GM12891 (cell line): ENCODE data around the gene CNTN4.

ENCODE experiments used
- DNase-seq: peaks from one replicate; pipeline ENCODE4 v3.0.0; 2011; ENCODE audit warnings: low spot score; ENCODE audit not compliant: insufficient read length
- FAIRE-seq: peaks from 2 replicates; lab custom pipeline; 2011; peaks lifted over from hg19 to GRCh38; lab: Jason Lieb, UNC
- PAX5 ChIP-seq: IDR thresholded peaks from 2 replicates; pipeline ENCODE4 v1.6.1; 2011; ENCODE audit warnings: low read length, moderate library complexity, mild to moderate bottlenecking; ENCODE audit not compliant: insufficient read depth, severe bottlenecking
- POLR2A ChIP-seq: IDR thresholded peaks from 2 replicates; pipeline ENCODE4 v1.6.1; 2011; ENCODE audit warnings: low read depth, low read length, control low read depth
- POLR2AphosphoS5 ChIP-seq: IDR thresholded peaks from 2 replicates; pipeline ENCODE4 v1.6.1; 2011; ENCODE audit warnings: low read depth, low read length, control low read depth
- POU2F2 ChIP-seq: IDR thresholded peaks from 2 replicates; pipeline ENCODE4 v1.6.1; 2011; ENCODE audit warnings: low read depth, mild to moderate bottlenecking, control low read depth, low read length, moderate library complexity
- SPI1 ChIP-seq: IDR thresholded peaks from 2 replicates; pipeline ENCODE4 v1.6.1; 2011; ENCODE audit warnings: low read depth, low read length, control low read depth
- TAF1 ChIP-seq: IDR thresholded peaks from 2 replicates; pipeline ENCODE4 v1.6.1; 2011; ENCODE audit warnings: low read depth, low read length, control low read depth

The CNTN4 gene

DNA sequence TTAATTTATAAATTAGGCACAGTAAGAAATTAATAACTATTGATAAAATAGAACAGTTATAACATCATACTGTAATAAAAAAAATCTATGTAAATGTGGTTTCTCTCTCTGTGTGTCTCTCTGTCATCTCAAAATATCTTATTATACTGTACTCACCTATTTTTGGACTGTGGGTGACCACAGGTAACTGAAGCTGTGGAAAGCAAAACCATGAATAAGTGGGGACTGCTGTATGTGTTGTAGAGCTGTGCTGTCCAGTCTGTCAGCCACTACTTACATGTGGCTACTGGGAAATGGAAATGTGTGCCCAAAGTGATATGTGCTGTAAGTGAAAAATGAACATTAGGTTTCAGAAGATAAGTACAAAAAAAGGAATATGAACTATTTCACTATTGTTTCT lies 145.5 kb downstream of the CNTN4 start:
- TF ChIP-seq POLR2A: no peak
- no peak for TF ChIP-seq PAX5
- no peak for TF ChIP-seq POU2F2
- no peak for TF ChIP-seq POLR2AphosphoS5
- no peak for TF ChIP-seq TAF1
- TF ChIP-seq SPI1: no peak
- DNase-seq: no peak
- no peak for FAIRE-seq

DNA sequence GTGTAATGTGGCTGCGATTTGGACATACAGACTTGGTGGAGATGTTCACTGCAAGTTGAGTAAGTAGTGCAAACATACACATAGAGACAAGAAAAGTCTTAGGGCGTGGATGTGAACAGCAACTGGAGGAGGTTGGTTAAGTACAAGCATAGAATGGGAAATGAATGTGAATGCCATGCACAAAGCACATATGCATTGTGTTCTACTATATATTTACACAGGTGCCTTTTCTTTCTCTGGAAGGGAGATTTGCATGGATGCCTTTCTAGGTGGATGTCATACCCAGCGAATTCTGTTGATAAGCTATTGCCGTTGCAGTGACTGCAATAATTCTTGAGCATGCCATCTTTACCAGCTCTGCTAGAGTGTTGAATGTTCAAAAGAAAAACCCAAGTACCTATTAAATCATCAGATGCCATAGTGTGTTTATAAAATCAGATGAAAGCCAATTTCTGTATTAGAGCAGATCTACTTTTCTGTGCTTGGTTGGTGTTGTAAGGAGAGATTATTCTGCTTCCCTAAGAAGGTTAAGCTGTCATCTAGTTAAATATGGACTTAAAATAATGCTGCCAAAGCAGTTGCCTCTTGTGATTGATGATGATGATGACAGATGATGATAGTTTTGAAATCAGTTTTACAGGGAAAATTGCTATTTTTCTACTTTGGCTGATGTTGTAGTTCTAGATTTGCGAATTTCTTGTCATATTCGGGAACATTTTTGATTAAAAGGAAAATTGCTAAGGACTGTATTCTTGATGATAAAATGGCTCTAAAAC lies 148.4 kb downstream of the CNTN4 start:
- FAIRE-seq (no peak), DNase-seq (no peak)
- TF ChIP-seq TAF1 (no peak), POLR2A (no peak), PAX5 (no peak), SPI1 (no peak), POLR2AphosphoS5 (no peak), POU2F2 (no peak)

DNA sequence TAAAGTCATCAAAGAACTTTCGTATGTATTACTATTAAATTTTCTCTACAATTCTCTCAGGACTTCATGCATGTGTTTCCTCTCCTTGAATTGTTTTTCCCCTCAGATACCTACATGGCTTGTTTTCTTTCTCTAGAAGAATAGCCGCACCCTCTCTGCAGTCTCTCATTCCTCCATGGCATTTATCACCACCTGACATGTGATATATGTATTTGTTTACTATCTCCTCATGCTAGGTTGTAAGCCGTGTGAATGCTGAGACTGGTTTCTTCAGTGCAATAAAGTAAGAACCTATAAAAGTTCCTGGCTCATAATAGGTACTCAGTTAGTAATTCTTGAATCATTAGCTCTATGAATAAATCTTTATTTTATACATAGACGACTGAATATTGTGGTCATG lies 149.2 kb downstream of the CNTN4 start:
- FAIRE-seq: no peak
- TF ChIP-seq POU2F2: no peak
- no peak for TF ChIP-seq POLR2AphosphoS5
- TF ChIP-seq PAX5: no peak
- no peak for TF ChIP-seq TAF1
- DNase-seq: no peak

DNA sequence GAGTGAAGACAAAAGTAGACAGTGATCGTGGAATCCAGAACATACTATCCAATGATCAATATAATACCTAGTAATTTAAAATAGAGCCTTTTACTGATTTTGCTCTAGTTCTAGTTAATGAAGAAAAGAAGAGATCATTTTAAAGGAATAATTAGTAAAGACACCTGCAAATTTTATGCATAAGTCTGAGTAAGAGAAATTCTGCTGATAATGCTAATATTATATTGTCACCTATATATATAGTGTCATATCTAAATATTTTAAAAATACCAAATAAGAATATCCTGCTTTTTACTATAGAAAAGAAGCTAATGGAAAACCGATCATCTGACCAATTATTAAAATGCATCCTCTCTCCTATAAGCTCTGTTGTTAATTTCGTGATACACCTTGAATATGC lies 152.1 kb downstream of the CNTN4 start:
- TF ChIP-seq POLR2A (no peak), TAF1 (no peak), POLR2AphosphoS5 (no peak), POU2F2 (no peak), PAX5 (no peak)
- FAIRE-seq (no peak), DNase-seq (no peak)

DNA sequence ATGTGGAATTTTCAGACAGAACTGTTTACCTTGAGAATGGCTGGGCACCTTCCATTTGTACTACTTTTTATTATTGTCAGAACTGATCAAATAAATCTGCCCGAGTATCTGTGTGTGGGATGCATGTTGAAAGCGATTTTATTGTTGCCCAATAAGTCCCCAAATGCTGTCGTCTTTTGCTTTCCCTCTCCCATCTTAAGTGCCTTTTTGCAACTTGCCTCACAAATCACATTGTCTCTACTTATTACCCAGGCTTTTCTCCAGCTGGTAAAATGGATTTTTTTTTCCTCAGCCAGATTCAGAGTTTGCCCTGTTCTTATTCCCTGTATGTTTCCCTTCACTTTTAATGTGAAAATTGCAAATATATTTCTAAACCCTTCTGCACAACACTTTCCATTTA lies 163.1 kb downstream of the CNTN4 start:
- no peak for FAIRE-seq
- DNase-seq: no peak
- TF ChIP-seq SPI1: no peak
- no peak for TF ChIP-seq POU2F2
- no peak for TF ChIP-seq POLR2A
- TF ChIP-seq TAF1: no peak
- no peak for TF ChIP-seq POLR2AphosphoS5
- no peak for TF ChIP-seq PAX5

DNA sequence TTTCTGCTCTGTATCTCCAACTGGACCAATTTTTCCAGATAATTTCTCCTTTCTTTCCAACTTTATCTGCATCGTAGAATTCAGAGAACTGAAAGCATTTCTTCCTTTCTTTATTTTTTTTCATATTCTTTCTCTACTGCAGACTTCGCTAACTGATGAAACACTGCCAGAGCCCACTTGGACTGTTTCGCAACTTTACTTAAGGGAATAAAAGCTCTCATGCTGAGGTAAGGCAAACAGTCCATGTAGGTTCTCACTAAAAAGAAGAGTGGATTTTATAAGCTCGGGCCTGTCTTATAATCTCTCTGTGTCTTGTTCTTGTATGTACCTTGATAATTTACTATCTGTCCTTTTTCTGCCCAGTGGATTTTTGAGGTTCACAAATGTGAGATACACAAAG lies 163.5 kb downstream of the CNTN4 start:
- TF ChIP-seq POLR2AphosphoS5: no peak
- TF ChIP-seq TAF1: no peak
- TF ChIP-seq POLR2A: no peak
- TF ChIP-seq SPI1: no peak
- no peak for TF ChIP-seq PAX5
- TF ChIP-seq POU2F2: no peak
- FAIRE-seq: no peak
- no peak for DNase-seq

DNA sequence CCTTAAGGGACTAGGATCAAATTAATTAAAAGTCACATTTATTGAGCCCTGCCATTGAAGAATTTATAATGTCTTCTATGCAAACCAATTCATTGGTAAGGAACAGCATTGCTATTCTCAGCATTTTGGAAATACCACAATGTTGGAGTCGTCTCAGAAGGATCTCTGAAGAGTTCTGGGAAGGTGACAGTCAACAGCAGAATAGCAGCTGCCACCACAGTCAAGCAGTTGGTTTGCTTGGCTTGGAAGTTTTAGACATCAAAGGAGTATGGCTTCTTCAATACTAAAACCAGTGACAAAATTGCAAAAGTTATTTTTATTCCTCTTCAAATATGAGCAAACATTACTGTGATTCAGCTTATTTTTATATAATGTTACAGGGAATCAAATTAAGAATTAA lies 167.9 kb downstream of the CNTN4 start:
- DNase-seq: no peak
- TF ChIP-seq SPI1 (no peak), PAX5 (no peak), POLR2AphosphoS5 (no peak), TAF1 (no peak), POLR2A (no peak), POU2F2 (no peak)
- no peak for FAIRE-seq

DNA sequence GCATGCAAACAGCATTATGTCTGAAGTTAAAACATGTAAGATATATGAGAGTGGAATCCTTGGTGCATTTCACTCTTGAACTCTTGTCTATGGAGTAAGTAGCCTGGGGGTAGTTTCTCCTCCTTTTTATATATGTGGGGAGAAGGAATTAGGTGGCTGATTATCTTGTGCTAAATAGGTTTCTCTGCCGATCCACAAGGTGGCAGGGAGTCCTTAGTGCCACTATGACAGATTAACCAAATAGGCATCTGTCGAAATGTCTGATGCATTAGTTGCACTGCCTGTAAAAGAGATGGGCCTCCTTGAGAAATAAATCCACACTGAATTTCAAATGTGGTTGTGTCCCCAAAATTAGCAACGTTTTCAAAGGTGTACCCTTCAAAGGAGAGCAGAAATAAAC lies 170.1 kb downstream of the CNTN4 start:
- FAIRE-seq: no peak
- TF ChIP-seq POLR2A (no peak), SPI1 (no peak), PAX5 (no peak), TAF1 (no peak)
- no peak for DNase-seq

DNA sequence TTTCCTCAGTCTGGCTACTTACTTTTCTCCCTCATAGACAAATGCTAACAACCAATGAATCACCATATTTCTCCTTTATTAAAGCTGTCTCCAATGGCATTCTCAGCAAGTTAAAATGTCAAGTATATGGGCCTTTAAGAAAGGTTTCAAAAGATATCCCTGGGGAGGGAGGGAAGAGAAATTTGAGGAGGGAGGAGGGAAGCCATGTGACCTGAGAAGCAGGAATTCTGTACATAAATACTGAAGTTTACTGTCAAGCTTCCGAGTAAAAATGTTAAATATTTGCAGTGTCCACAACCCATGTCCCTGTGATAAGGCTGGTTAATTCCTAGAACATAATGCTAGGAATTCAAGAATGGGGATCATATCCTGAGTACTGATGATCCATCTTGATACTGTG lies 175.9 kb downstream of the CNTN4 start:
- DNase-seq (no peak), FAIRE-seq (no peak)
- TF ChIP-seq POLR2A (no peak), TAF1 (no peak), POLR2AphosphoS5 (no peak), POU2F2 (no peak)

DNA sequence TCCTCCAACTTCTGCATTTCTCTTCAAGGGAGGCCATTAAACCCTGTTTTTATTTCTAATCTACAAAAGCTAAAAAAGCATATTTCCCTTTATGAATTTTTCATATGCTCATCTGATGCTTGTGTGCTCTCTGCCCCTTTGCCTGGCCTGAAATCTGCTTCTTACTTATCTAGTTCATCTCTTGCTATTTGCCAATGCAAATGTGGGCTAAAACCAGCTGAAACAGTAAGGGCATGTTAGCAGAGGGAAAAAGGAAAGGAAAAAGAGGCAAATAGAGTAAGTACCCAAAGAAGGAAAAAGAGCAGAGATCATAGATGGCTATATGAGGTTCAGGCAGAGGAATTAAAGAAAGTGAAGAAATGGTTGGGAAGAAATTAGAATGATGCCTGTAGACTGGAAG lies 185.2 kb downstream of the CNTN4 start:
- FAIRE-seq (no peak), DNase-seq (no peak)
- TF ChIP-seq POLR2AphosphoS5 (no peak), POU2F2 (no peak)

DNA sequence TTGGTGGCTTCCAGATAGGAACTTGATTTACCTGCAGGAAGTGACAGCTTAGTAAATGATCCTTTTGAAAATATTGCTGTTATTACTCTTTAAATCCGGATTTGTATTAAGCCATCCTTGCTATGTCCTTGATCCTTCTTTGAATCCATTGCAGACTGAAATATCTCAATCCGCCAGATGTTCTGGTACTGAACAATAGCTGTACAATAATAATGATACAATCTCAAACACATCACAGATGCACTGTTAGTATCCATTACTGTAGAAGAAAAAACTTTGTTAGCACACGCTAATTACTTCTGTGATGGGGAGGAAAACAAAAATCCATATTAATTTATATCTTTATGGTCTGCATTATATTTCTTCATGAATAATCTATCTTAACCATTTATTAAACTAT lies 202.3 kb downstream of the CNTN4 start:
- FAIRE-seq (no peak), DNase-seq (no peak)
- no peak for TF ChIP-seq POLR2AphosphoS5
- TF ChIP-seq POU2F2: no peak
- TF ChIP-seq PAX5: no peak
